HEK293 (cell line): Measurements from ENCODE around the gene ISL2.

ENCODE experiments used
- CTCF ChIA-PET: fragments of 350-600 bp; formaldehyde crosslinking; extraction: SDS; loops from one replicate; lab custom pipeline; 2021; ENCODE audit warnings: antibody characterized with exemption; lab: Yijun Ruan, JAX
- POLR2A ChIA-PET: fragments of 300-600 bp; formaldehyde crosslinking; extraction: SDS; loops from one replicate; lab custom pipeline; 2020; ENCODE audit warnings: antibody characterized with exemption, inconsistent platforms; lab: Yijun Ruan, JAX
- H3K27ac ChIP-seq: fragments of 200-500 bp; sonication (Bioruptor generic); 2 replicates; pipeline ENCODE4 v1.5.1; 2014; ENCODE audit warnings: low read depth, low read length, control low read depth, inconsistent platforms; ENCODE audit errors: extremely low read depth
- H3K36me3 ChIP-seq, 2 experiments: fragments of 200-500 bp in 1 of 2; sonication (Bioruptor generic) in 1 of 2; 1 replicate in 1 of 2; 2 replicates in 1 of 2; pipeline ENCODE4 v1.5.1; 2014 to 2017; ENCODE audit warnings: inconsistent platforms in 2 of 2, low read length in 2 of 2; ENCODE audit not compliant: control insufficient read depth in 2 of 2, insufficient read depth in 1 of 2
- H3K4me1 ChIP-seq: fragments of 200-500 bp; sonication (Bioruptor generic); 2 replicates; pipeline ENCODE4 v1.5.1; 2014; ENCODE audit warnings: mild to moderate bottlenecking, low read length, inconsistent platforms; ENCODE audit not compliant: control insufficient read depth, insufficient read depth
- H3K4me3 ChIP-seq: 2 replicates; pipeline ENCODE4 v1.5.1; 2011; ENCODE audit warnings: low read depth, mild to moderate bottlenecking, control low read depth, low read length, moderate library complexity
- H3K9me3 ChIP-seq: fragments of 200-500 bp; sonication (Bioruptor generic); 2 replicates; pipeline ENCODE4 v1.5.1; 2014; ENCODE audit warnings: low read depth, low read length, inconsistent platforms; ENCODE audit not compliant: control insufficient read depth, insufficient read depth
- EGR2 ChIP-seq: fragments of 450-650 bp; formaldehyde crosslinking; IDR thresholded peaks from 2 replicates; pipeline ENCODE4 v1.5.1; 2016; ENCODE audit warnings: low read depth, missing biosample characterization, missing genetic modification characterization
- KLF1 ChIP-seq: fragments of 450-650 bp; formaldehyde crosslinking; IDR thresholded peaks from 2 replicates; pipeline ENCODE4 v1.5.1; 2016; ENCODE audit warnings: missing biosample characterization, missing genetic modification characterization
- KLF7 ChIP-seq: fragments of 450-650 bp; formaldehyde crosslinking; IDR thresholded peaks from 2 replicates; pipeline ENCODE4 v1.5.1; 2016; ENCODE audit warnings: missing biosample characterization, missing genetic modification characterization, borderline replicate concordance
- PRDM6 ChIP-seq: fragments of 450-650 bp; formaldehyde crosslinking; IDR thresholded peaks from 2 replicates; pipeline ENCODE4 v1.5.1; 2017; ENCODE audit warnings: missing biosample characterization, missing genetic modification characterization
- TRIM28 ChIP-seq: IDR thresholded peaks from 2 replicates; pipeline ENCODE4 v1.6.1; 2011; ENCODE audit warnings: low read length, control low read depth, borderline replicate concordance
- ZBTB17 ChIP-seq: fragments of 450-650 bp; formaldehyde crosslinking; IDR thresholded peaks from 2 replicates; pipeline ENCODE4 v1.5.1; 2016; ENCODE audit warnings: missing biosample characterization, missing genetic modification characterization
- ZBTB6 ChIP-seq: fragments of 450-650 bp; formaldehyde crosslinking; IDR thresholded peaks from 2 replicates; pipeline ENCODE4 v1.5.1; 2017; ENCODE audit warnings: missing biosample characterization, missing genetic modification characterization
- ZFHX2 ChIP-seq: fragments of 450-650 bp; formaldehyde crosslinking; conservative IDR thresholded peaks from 2 replicates; pipeline ENCODE4 v1.5.1; 2016; ENCODE audit warnings: missing biosample characterization, missing genetic modification characterization
- ZFP37 ChIP-seq: fragments of 450-650 bp; formaldehyde crosslinking; IDR thresholded peaks from 2 replicates; pipeline ENCODE4 v1.5.1; 2016; ENCODE audit warnings: missing biosample characterization, missing genetic modification characterization
- ZNF133 ChIP-seq: fragments of 450-650 bp; formaldehyde crosslinking; IDR thresholded peaks from 2 replicates; pipeline ENCODE4 v1.5.1; 2016; ENCODE audit warnings: missing biosample characterization, missing genetic modification characterization
- ZNF202 ChIP-seq: fragments of 450-650 bp; formaldehyde crosslinking; IDR thresholded peaks from 2 replicates; pipeline ENCODE4 v1.5.1; 2016; ENCODE audit warnings: missing biosample characterization, missing genetic modification characterization, borderline replicate concordance
- ZNF214 ChIP-seq: fragments of 450-650 bp; formaldehyde crosslinking; IDR thresholded peaks from 2 replicates; pipeline ENCODE4 v1.5.1; 2017; ENCODE audit warnings: missing biosample characterization, mild to moderate bottlenecking, missing genetic modification characterization, borderline replicate concordance
- ZNF239 ChIP-seq: fragments of 450-650 bp; formaldehyde crosslinking; IDR thresholded peaks from 2 replicates; pipeline ENCODE4 v1.5.1; 2016; ENCODE audit warnings: missing biosample characterization, missing genetic modification characterization
- ZNF292 ChIP-seq: fragments of 450-650 bp; formaldehyde crosslinking; IDR thresholded peaks from 2 replicates; pipeline ENCODE4 v1.5.1; 2016; ENCODE audit warnings: low read depth, missing biosample characterization, missing genetic modification characterization, borderline replicate concordance
- ZNF335 ChIP-seq: fragments of 450-650 bp; formaldehyde crosslinking; conservative IDR thresholded peaks from 2 replicates; pipeline ENCODE4 v1.5.1; 2016; ENCODE audit warnings: missing biosample characterization, missing genetic modification characterization
- ZNF341 ChIP-seq: fragments of 450-650 bp; formaldehyde crosslinking; IDR thresholded peaks from 2 replicates; pipeline ENCODE4; 2016; ENCODE audit warnings: low read depth, missing biosample characterization, missing genetic modification characterization
- ZNF404 ChIP-seq: fragments of 450-650 bp; formaldehyde crosslinking; IDR thresholded peaks from 2 replicates; pipeline ENCODE4 v1.5.1; 2017; ENCODE audit warnings: missing biosample characterization, missing genetic modification characterization
- ZNF561 ChIP-seq: fragments of 450-650 bp; IDR thresholded peaks from 2 replicates; pipeline ENCODE4 v1.5.1; 2018; ENCODE audit warnings: missing biosample characterization, missing genetic modification characterization, borderline replicate concordance
- ZNF571 ChIP-seq: fragments of 450-650 bp; formaldehyde crosslinking; IDR thresholded peaks from 2 replicates; pipeline ENCODE4 v1.5.0; 2017; ENCODE audit warnings: missing biosample characterization, missing genetic modification characterization
- ZNF600 ChIP-seq: fragments of 450-650 bp; formaldehyde crosslinking; IDR thresholded peaks from 2 replicates; pipeline ENCODE4 v1.5.1; 2016; ENCODE audit warnings: missing biosample characterization, missing genetic modification characterization
- ZNF623 ChIP-seq: fragments of 450-650 bp; formaldehyde crosslinking; IDR thresholded peaks from 2 replicates; pipeline ENCODE4 v1.5.1; 2016; ENCODE audit warnings: missing biosample characterization, missing genetic modification characterization
- ZNF645 ChIP-seq: fragments of 450-650 bp; formaldehyde crosslinking; IDR thresholded peaks from 2 replicates; pipeline ENCODE4; 2016; ENCODE audit warnings: missing biosample characterization, missing genetic modification characterization
- ZNF664 ChIP-seq: fragments of 450-650 bp; formaldehyde crosslinking; IDR thresholded peaks from 2 replicates; pipeline ENCODE4 v1.5.1; 2016; ENCODE audit warnings: missing biosample characterization, missing genetic modification characterization
- TF ChIP-seq, protein P1 (sequence below): IDR thresholded peaks from 2 replicates; pipeline ENCODE4 v1.6.1; 2011; ENCODE audit warnings: mild to moderate bottlenecking, low read depth, low read length, borderline replicate concordance
- TF ChIP-seq, protein P2 (sequence below): fragments of 450-650 bp; IDR thresholded peaks from 2 replicates; pipeline ENCODE4 v1.5.1; 2018; ENCODE audit warnings: missing biosample characterization, mild to moderate bottlenecking, missing genetic modification characterization
- TF ChIP-seq, protein P3 (sequence below): fragments of 450-650 bp; formaldehyde crosslinking; IDR thresholded peaks from 2 replicates; pipeline ENCODE4 v1.5.1; 2016; ENCODE audit warnings: missing biosample characterization, missing genetic modification characterization

Gene ISL2

GRCh38 chr15:76321171-76321570, 15.4 kb upstream of the ISL2 start (continued):
- TF ChIP-seq ZBTB6 = peak; percentile 83
- TF ChIP-seq ZNF335 = peak; percentile 27; the same call in 1 of the 2 replicates
- TF ChIP-seq ZNF645 (tag by site-specific recombination) = no peak
- 0 out of 2 replicates have a peak, but pooled peaks have one; percentile 11 for TF ChIP-seq ZNF341 (tag by site-specific recombination)
- TF ChIP-seq ZFP37 (tag by site-specific recombination) = no peak

DNA sequence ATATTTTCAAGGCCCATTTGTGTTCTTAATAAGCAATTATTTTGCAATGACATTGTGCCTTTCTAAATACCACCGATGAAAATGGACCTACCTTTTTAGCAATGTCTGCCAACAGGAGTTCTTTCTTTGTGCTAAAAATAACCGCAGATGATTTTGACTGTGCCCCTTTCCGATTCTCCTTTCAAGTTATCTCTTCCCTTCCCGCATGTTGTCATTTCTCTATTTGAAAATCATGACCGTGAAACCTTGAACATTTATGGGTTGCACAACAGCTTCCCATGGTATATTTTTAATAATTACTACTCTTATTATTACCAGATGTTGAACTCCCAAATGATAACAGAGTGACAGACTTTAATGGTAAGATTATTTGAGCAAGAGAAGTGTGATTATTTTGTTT, 15.0 kb upstream of the ISL2 start:
- TF ChIP-seq TRIM28 = no peak
- Histone ChIP-seq H3K9me3 (no peaks in the 10 kb centered on the region), H3K36me3 (no peaks in the 10 kb centered on the region), H3K4me1 (peaks cover 21% of the 10 kb centered on the region), H3K4me3 (no peak overlapping the region), H3K27ac (no peak overlapping the region; the same call in 1 of the 2 replicates)
- ChIA-PET CTCF (no interaction called here), POLR2A (no interaction called here)

DNA sequence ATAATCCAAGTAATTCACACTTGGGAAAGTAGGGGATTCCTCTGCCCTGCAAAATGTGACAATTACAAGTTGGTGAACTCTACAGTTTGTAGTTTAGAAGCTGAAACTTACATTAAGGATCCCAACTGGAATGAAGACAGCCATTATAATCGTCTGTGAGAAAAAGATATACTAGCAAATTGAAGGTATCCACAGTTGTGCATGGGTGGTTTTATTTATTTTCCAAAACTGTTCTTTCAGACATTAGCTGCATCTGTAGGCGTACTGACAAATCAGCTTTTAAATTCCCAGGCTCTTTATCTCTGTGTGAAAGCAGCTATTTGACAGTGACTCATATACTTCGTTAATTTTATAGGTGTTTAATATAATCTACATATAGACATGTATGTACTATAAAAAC, 12.5 kb upstream of the ISL2 start:
- CTCF ChIA-PET = interaction anchor here (0.6 to 1.2 kb wide), 4 partner anchors 10 to 134 kb away, joined by 3 to 6 read pairs (median 3); partner anchors contain the start of gene ISL2
- TF ChIP-seq ZNF239 (tag by site-specific recombination) (no peak), ZNF335 (no peak; the same call in 1 of the 2 replicates), KLF1 (tag by site-specific recombination) (no peak), ZBTB17 (0 out of 2 replicates have a peak, but pooled peaks have one; percentile 36), EGR2 (peak; percentile 32; the same call in 1 of the 2 replicates), ZNF571 (tag by site-specific recombination) (no peak), ZFHX2 (tag by site-specific recombination) (peak; percentile 77), ZNF664 (tag by site-specific recombination) (no peak), ZNF623 (no peak), KLF7 (tag by site-specific recombination) (no peak), ZNF133 (no peak), PRDM6 (tag by site-specific recombination) (peak; percentile 35; the same call in 1 of the 2 replicates), ZNF214 (tag by site-specific recombination) (no peak), ZNF202 (tag by site-specific recombination) (no peak), ZNF292 (tag by site-specific recombination) (no peak), ZNF600 (no peak), ZNF404 (tag by site-specific recombination) (no peak), ZNF561 (no peak)
- TF ChIP-seq, protein P1, sequence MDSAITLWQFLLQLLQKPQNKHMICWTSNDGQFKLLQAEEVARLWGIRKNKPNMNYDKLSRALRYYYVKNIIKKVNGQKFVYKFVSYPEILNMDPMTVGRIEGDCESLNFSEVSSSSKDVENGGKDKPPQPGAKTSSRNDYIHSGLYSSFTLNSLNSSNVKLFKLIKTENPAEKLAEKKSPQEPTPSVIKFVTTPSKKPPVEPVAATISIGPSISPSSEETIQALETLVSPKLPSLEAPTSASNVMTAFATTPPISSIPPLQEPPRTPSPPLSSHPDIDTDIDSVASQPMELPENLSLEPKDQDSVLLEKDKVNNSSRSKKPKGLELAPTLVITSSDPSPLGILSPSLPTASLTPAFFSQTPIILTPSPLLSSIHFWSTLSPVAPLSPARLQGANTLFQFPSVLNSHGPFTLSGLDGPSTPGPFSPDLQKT = no peak
- TF ChIP-seq, protein P2, sequence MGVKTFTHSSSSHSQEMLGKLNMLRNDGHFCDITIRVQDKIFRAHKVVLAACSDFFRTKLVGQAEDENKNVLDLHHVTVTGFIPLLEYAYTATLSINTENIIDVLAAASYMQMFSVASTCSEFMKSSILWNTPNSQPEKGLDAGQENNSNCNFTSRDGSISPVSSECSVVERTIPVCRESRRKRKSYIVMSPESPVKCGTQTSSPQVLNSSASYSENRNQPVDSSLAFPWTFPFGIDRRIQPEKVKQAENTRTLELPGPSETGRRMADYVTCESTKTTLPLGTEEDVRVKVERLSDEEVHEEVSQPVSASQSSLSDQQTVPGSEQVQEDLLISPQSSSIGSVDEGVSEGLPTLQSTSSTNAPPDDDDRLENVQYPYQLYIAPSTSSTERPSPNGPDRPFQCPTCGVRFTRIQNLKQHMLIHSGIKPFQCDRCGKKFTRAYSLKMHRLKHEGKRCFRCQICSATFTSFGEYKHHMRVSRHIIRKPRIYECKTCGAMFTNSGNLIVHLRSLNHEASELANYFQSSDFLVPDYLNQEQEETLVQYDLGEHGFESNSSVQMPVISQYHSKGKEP (tag by site-specific recombination) = 0 out of 2 replicates have a peak, but pooled peaks have one; percentile 21
- TF ChIP-seq, protein P3, sequence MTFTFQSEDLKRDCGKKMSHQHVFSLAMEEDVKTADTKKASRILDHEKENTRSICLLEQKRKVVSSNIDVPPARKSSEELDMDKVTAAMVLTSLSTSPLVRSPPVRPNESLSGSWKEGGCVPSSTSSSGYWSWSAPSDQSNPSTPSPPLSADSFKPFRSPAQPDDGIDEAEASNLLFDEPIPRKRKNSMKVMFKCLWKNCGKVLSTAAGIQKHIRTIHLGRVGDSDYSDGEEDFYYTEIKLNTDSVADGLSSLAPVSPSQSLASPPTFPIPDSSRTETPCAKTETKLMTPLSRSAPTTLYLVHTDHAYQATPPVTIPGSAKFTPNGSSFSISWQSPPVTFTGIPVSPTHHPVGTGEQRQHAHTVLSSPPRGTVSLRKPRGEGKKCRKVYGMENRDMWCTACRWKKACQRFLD = no peak

More for the DNA sequence above, 12.5 kb upstream of the ISL2 start:
- Histone ChIP-seq H3K36me3 (no peaks in the 10 kb centered on the region), H3K27ac (no peak overlapping the region), H3K4me1 (peaks cover 30% of the 10 kb centered on the region), H3K4me3 (no peak overlapping the region), H3K9me3 (no peaks in the 10 kb centered on the region)
- POLR2A ChIA-PET = interaction anchor here (0.8 to 2.8 kb wide), 4 partner anchors 11 to 22 kb away, joined by 3 to 25 read pairs (median 8); partner anchors contain the start of genes ETFA and ISL2
